ENCODE measurements around the gene TSC22D2.

GRCh38 chr3:150407051-150407807 lies 869 bp upstream of the TSC22D2 start:
- TF ChIP-seq, protein P1, sequence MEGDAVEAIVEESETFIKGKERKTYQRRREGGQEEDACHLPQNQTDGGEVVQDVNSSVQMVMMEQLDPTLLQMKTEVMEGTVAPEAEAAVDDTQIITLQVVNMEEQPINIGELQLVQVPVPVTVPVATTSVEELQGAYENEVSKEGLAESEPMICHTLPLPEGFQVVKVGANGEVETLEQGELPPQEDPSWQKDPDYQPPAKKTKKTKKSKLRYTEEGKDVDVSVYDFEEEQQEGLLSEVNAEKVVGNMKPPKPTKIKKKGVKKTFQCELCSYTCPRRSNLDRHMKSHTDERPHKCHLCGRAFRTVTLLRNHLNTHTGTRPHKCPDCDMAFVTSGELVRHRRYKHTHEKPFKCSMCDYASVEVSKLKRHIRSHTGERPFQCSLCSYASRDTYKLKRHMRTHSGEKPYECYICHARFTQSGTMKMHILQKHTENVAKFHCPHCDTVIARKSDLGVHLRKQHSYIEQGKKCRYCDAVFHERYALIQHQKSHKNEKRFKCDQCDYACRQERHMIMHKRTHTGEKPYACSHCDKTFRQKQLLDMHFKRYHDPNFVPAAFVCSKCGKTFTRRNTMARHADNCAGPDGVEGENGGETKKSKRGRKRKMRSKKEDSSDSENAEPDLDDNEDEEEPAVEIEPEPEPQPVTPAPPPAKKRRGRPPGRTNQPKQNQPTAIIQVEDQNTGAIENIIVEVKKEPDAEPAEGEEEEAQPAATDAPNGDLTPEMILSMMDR (IDR thresholded peaks at IDR 0.05): no peak
- TF ChIP-seq POLR2A (IDR thresholded peaks at IDR 0.05): no peak
- no peak for TF ChIP-seq POLR2AphosphoS5 (IDR thresholded peaks at IDR 0.05)

Measured in breast epithelium (tissue), 3 donors.